Choroid plexus epithelial cell (primary cell): Measurements from ENCODE around the gene ZNF177.
A peak's percentile ranks its signal among the peaks of the same experiment; 100 is the strongest.

Source experiments
- DNase-seq: peaks from one replicate; pipeline ENCODE4 v3.0.0-alpha.2; 2010; ENCODE audit warnings: low read depth
- H3K4me3 ChIP-seq: 2 replicates; pipeline ENCODE4 v1.5.1; 2011; ENCODE audit warnings: low read depth, mild to moderate bottlenecking, control low read depth, low read length, moderate library complexity
- TF ChIP-seq, protein P1 (sequence below): conservative IDR thresholded peaks from 2 replicates; pipeline ENCODE4 v1.5.1; 2011; ENCODE audit warnings: low read depth, mild to moderate bottlenecking, control low read depth, inconsistent platforms, low read length, moderate library complexity

Gene ZNF177

DNA sequence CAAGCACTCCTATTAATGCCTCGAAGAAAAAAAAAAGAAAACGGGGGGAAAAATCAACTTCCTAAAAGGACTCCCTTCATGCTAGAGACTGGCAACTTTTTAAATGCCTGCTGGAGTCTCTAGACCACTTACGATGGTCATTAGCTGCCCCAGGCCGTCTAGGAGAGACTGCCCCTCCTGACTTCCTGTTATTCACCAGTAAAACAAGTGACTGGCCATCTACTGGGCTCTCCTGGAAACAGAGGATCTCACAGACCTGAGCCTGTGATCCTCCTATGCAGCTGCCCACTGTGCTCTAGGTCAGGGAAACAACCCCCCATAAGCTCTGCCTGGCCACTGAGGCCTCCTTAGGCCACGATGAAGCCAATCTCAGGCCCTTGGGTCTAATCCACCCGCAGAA is 65.1 kb downstream of the ZNF177 start:
- TF ChIP-seq, protein P1, sequence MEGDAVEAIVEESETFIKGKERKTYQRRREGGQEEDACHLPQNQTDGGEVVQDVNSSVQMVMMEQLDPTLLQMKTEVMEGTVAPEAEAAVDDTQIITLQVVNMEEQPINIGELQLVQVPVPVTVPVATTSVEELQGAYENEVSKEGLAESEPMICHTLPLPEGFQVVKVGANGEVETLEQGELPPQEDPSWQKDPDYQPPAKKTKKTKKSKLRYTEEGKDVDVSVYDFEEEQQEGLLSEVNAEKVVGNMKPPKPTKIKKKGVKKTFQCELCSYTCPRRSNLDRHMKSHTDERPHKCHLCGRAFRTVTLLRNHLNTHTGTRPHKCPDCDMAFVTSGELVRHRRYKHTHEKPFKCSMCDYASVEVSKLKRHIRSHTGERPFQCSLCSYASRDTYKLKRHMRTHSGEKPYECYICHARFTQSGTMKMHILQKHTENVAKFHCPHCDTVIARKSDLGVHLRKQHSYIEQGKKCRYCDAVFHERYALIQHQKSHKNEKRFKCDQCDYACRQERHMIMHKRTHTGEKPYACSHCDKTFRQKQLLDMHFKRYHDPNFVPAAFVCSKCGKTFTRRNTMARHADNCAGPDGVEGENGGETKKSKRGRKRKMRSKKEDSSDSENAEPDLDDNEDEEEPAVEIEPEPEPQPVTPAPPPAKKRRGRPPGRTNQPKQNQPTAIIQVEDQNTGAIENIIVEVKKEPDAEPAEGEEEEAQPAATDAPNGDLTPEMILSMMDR = no peak
- no peak for DNase-seq
- H3K4me3 ChIP-seq = no peak overlapping the region

DNA sequence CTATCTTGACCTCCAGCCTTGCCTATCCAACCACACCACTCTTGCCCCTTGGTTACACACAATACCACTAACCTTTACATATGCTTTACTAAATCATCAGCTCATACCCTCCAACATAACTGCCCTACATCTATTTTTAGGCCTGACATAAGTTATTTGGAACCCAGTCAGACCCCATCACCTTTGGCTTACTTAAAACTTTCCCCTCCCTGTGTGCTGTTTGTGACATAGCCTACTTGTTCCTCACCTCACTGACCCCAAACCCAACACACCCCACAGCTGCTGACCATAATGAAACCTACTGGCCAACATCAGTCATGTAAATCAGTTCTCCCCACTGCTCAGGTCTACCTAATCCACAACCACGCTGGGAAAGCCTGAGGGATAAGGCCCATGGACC is 67.6 kb downstream of the ZNF177 start:
- TF ChIP-seq, protein P1 = no peak
- no peak for DNase-seq
- no peak overlapping the region for H3K4me3 ChIP-seq

DNA sequence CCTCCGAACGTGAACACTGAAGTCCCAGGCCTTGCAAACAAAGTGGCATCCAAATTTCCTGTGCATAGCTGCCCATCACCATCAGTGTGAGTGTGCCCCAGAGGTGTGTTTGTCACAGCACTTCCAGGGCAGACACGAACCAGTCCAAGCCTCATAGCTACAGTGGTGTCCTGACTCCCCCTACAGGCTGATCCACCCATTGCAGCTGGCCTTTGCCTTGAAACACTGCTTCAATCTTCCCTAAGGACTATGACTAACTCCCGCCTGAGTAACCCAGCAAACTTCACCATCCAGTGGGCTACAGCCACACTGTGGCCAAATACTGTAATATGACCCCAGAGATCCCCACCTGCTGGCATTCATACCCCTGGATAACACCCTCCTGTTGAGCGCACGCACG is 68.7 kb downstream of the ZNF177 start:
- DNase-seq = peak; percentile 68
- TF ChIP-seq, protein P1 = peak; percentile 80
- no peak overlapping the region for H3K4me3 ChIP-seq
